ENCODE results near the gene PIAS4. TPM values are rescaled to one million over a fixed set of nuclear protein-coding genes. Genes with fewer than 3 reads are reported as not detected.

PIAS4 gene
- total and polyA plus RNA-seq, 8 donors, result 6.6 to 93.6 (median 16.1) TPM

DNA sequence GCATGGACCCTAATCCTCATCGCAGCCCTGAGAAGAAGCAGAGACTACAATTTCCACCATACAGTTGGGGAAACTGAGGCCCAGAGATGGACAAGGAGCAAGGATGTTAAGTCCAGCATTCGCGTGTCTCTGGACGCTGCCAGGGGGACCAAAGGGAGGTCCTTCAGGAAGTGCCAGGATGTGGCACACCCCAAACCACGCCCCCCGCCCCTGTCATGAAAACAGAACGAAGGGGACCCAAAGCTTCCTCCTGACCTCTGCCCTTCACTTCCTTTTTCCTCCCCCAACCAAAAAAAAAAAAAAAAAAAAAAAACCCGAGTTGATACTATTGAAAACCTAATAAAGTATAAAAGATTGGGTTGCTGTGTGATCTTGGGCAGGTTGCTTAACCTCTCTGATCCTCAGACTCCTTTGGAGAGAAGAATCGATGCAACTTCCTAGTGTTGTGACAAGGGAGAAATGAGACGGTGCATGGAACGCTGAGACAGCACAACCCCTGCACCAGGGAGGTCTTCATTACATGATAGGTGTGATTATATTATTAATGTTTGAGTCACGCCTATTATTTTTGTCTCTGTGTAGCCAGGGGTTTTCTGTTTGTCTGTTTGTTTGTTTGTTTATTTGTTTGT lies 61.9 kb downstream of the PIAS4 start:
- intact Hi-C loops (cut with DNase I; ENCODE audit: low total_unique reads), result no loop called here
- Histone ChIP-seq H3K4me1 (peaks cover 10 to 23% (median 17%) of the 10 kb centered on the region in 4 donors), H3K4me3 (no peak overlapping the region), H3K27ac (peak overlapping the region in 1 of 5 donors; percentile 98), H3K27me3 (no peaks in the 10 kb centered on the region), H3K36me3 (no peaks in the 10 kb centered on the region), H3K9me3 (no peaks in the 10 kb centered on the region)
- TF ChIP-seq POLR2AphosphoS5 (IDR thresholded peaks at IDR 0.05) (no peak), EP300 (IDR thresholded peaks at IDR 0.05) (no peak), POLR2A (IDR thresholded peaks at IDR 0.05) (no peak)
- TF ChIP-seq, protein P1, sequence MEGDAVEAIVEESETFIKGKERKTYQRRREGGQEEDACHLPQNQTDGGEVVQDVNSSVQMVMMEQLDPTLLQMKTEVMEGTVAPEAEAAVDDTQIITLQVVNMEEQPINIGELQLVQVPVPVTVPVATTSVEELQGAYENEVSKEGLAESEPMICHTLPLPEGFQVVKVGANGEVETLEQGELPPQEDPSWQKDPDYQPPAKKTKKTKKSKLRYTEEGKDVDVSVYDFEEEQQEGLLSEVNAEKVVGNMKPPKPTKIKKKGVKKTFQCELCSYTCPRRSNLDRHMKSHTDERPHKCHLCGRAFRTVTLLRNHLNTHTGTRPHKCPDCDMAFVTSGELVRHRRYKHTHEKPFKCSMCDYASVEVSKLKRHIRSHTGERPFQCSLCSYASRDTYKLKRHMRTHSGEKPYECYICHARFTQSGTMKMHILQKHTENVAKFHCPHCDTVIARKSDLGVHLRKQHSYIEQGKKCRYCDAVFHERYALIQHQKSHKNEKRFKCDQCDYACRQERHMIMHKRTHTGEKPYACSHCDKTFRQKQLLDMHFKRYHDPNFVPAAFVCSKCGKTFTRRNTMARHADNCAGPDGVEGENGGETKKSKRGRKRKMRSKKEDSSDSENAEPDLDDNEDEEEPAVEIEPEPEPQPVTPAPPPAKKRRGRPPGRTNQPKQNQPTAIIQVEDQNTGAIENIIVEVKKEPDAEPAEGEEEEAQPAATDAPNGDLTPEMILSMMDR (IDR thresholded peaks at IDR 0.05), result no peak
- peak in 1 of 2 donors; percentile 47 for DNase-seq
- WGBS, 5 donors, result 59 to 67% (median 65%) methylated on average over 11 to 12 of the region's 12 CpGs

DNA sequence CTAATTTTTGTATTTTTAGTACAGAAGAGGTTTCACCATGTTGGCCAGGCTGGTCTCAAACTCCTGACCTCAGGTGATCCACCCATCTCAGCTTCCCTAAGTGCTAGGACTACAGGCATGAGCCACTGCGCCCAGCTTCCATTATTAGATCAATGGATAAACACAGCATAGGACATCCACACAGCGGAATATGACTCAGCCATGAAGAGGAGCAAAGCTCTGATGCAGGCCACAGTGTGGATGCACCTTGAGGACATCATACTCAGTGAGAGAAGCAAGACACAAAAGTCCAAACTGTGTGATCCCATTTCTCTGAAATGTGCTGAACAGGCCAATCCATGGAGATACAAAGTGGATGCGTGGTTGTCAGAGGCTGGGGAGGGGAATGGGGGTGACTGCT lies 64.1 kb downstream of the PIAS4 start:
- no peaks in the 10 kb centered on the region for H3K27me3 ChIP-seq
- H3K9me3 ChIP-seq, result no peaks in the 10 kb centered on the region
- WGBS, 5 donors, result 94 to 97% (median 95%) methylated on average over 3 of the region's 3 CpGs
- TF ChIP-seq POLR2A (IDR thresholded peaks at IDR 0.05), result no peak
- no peak for TF ChIP-seq POLR2AphosphoS5 (IDR thresholded peaks at IDR 0.05)
- TF ChIP-seq EP300 (IDR thresholded peaks at IDR 0.05), result no peak
- TF ChIP-seq, protein P1 (IDR thresholded peaks at IDR 0.05), result no peak
- DNase-seq, result no peak
- H3K36me3 ChIP-seq, result no peaks in the 10 kb centered on the region
- intact Hi-C loops (cut with DNase I; ENCODE audit: low total_unique reads), result no loop called here
- H3K27ac ChIP-seq, result no peak overlapping the region
- peaks cover 10 to 24% (median 15%) of the 10 kb centered on the region in 4 donors for H3K4me1 ChIP-seq
- H3K4me3 ChIP-seq, result no peak overlapping the region

DNA sequence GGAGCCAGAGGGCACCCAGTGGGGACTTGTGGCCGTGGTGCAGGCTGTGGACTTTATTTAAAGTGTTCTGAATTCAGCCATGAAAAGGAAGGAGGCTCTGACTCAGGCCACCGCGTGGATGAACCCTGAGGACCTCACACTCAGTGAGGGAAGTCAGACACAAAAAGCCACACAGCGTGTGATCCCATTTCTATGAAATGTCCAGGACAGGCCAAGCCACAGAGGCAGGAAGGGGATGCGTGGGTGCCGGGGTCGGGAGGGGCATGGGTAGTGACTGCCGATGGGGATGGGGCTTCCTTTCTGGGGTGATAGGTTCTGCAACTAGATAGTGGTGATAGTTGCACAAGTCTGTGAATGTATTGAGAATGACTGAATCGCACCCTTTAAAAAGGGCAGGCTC lies 67.8 kb downstream of the PIAS4 start:
- H3K9me3 ChIP-seq, result no peaks in the 10 kb centered on the region
- intact Hi-C loops (cut with DNase I; ENCODE audit: low total_unique reads), result no loop called here
- no peaks in the 10 kb centered on the region for H3K36me3 ChIP-seq
- H3K4me3 ChIP-seq, result no peak overlapping the region
- TF ChIP-seq POLR2A (IDR thresholded peaks at IDR 0.05) (no peak), EP300 (IDR thresholded peaks at IDR 0.05) (no peak), POLR2AphosphoS5 (IDR thresholded peaks at IDR 0.05) (no peak)
- TF ChIP-seq, protein P1 (IDR thresholded peaks at IDR 0.05), result no peak
- H3K27me3 ChIP-seq, result no peaks in the 10 kb centered on the region
- DNase-seq, result no peak
- WGBS, 5 donors, result 57 to 67% (median 62%) methylated on average over 9 of the region's 9 CpGs
- H3K4me1 ChIP-seq, result peaks cover 7 to 30% (median 18%) of the 10 kb centered on the region in 4 donors
- no peak overlapping the region for H3K27ac ChIP-seq

DNA sequence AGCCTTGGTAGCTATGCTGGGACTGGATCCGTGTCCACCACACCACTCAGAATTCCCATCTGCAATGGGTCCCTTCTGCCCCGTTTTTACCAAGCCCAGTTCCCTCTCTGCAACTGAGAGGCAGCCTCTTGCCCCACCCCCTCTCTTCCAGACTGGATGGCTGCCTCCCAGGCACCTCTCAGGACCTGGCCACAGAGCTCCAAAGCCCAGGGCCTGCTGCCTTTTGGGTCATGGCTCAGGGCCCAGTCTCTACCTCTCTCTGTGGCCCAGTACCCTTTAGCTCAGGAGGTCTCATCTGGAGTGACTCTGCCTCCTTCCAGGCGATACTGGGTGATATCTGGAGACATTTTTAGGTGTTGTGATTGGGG lies 69.5 kb downstream of the PIAS4 start:
- WGBS, 5 donors, result 71 to 85% (median 79%) methylated on average over 3 of the region's 3 CpGs
- no peak for DNase-seq
- TF ChIP-seq, protein P1 (IDR thresholded peaks at IDR 0.05), result no peak
- TF ChIP-seq POLR2A (IDR thresholded peaks at IDR 0.05) (no peak), POLR2AphosphoS5 (IDR thresholded peaks at IDR 0.05) (no peak), EP300 (IDR thresholded peaks at IDR 0.05) (no peak)
- Histone ChIP-seq H3K27me3 (no peaks in the 10 kb centered on the region), H3K36me3 (no peaks in the 10 kb centered on the region), H3K9me3 (no peaks in the 10 kb centered on the region), H3K4me3 (no peak overlapping the region), H3K4me1 (peaks cover 7 to 30% (median 18%) of the 10 kb centered on the region in 4 donors), H3K27ac (peak overlapping the region; percentile 75 to 89 (median 87))
- intact Hi-C loops (cut with DNase I; ENCODE audit: low total_unique reads), result no loop called here
